Liver (tissue), 9 donors: ENCODE results near the gene MTARC2. TPM values are rescaled to one million over a fixed set of nuclear protein-coding genes. Genes with fewer than 3 reads are reported as not detected.
A peak's percentile ranks its signal among the peaks of the same experiment; 100 is the strongest.

Source experiments
- DNase-seq: peaks from one replicate; pipeline ENCODE4 v3.0.0-alpha.2; 2017; ENCODE audit warnings: low spot score
- H3K27ac ChIP-seq, 2 donors: one replicate each; pipeline ENCODE4 v1.7.0; 2013; ENCODE audit warnings: inconsistent platforms in 2 of 2, low read length in 2 of 2, control low read depth in 1 of 2, low read depth in 1 of 2, mild to moderate bottlenecking in 1 of 2
- H3K27me3 ChIP-seq, 4 donors: one replicate each; pipeline versions ENCODE4 v1.6.1 to v1.7.0; 2013; ENCODE audit warnings: low read length in 3 of 4, inconsistent platforms in 1 of 4, mild to moderate bottlenecking in 1 of 4, moderate library complexity in 1 of 4; ENCODE audit not compliant: control insufficient read depth in 4 of 4, insufficient read depth in 4 of 4
- H3K36me3 ChIP-seq, 4 donors: one replicate each; pipeline versions ENCODE4 v1.6.1 to v1.7.0; 2013; ENCODE audit warnings: low read length in 3 of 4, mild to moderate bottlenecking in 3 of 4, low read depth in 1 of 4, moderate library complexity in 1 of 4; ENCODE audit not compliant: control insufficient read depth in 4 of 4, insufficient read depth in 3 of 4
- H3K4me1 ChIP-seq, 4 donors: one replicate each; pipeline versions ENCODE4 v1.6.1 to v1.7.0; 2013; ENCODE audit warnings: low read length in 3 of 4, mild to moderate bottlenecking in 3 of 4, moderate library complexity in 1 of 4; ENCODE audit not compliant: control insufficient read depth in 4 of 4, insufficient read depth in 4 of 4
- H3K4me3 ChIP-seq, 3 donors: one replicate each; pipeline versions ENCODE4 v1.6.1 to v1.7.0; 2013; ENCODE audit warnings: low read length in 3 of 3, control low read depth in 1 of 3, low read depth in 1 of 3, mild to moderate bottlenecking in 1 of 3
- H3K9ac ChIP-seq, 2 donors: one replicate each; pipeline ENCODE4 v1.7.0; 2013; ENCODE audit warnings: low read length in 2 of 2, mild to moderate bottlenecking in 2 of 2, moderate library complexity in 2 of 2, control low read depth in 1 of 2, low read depth in 1 of 2
- H3K9me3 ChIP-seq, 4 donors: one replicate each; pipeline versions ENCODE4 v1.6.1 to v1.7.0; 2013; ENCODE audit warnings: low read length in 3 of 4; ENCODE audit not compliant: control insufficient read depth in 4 of 4
- ATF3 ChIP-seq: IDR thresholded peaks from 2 replicates; pipeline ENCODE4 v1.6.1; 2016; ENCODE audit warnings: antibody characterized with exemption
- FOXA1 ChIP-seq: IDR thresholded peaks from 2 replicates; pipeline ENCODE4 v1.6.1; 2016; ENCODE audit warnings: antibody characterized with exemption
- GABPA ChIP-seq, 2 donors: IDR thresholded peaks in 1 of 2; conservative IDR thresholded peaks in 1 of 2; 2 replicates each; pipeline ENCODE4 v1.6.1; 2016; ENCODE audit warnings: antibody characterized with exemption in 2 of 2, mild to moderate bottlenecking in 1 of 2, moderate library complexity in 1 of 2
- JUND ChIP-seq, 2 donors: IDR thresholded peaks; 2 replicates each; pipeline ENCODE4 v1.6.1; 2016; ENCODE audit warnings: antibody characterized with exemption in 2 of 2
- NR2F2 ChIP-seq: IDR thresholded peaks from 2 replicates; pipeline ENCODE4 v1.6.1; 2016; ENCODE audit warnings: antibody characterized with exemption
- RAD21 ChIP-seq, 2 donors: IDR thresholded peaks; 2 replicates each; pipeline ENCODE4 v1.6.1; 2016; ENCODE audit warnings: antibody characterized with exemption in 2 of 2, mild to moderate bottlenecking in 2 of 2
- RXRA ChIP-seq, 2 donors: IDR thresholded peaks; 2 replicates each; pipeline ENCODE4 v1.6.1; 2017 to 2018; ENCODE audit warnings: antibody characterized with exemption in 2 of 2, mild to moderate bottlenecking in 1 of 2
- SP1 ChIP-seq: IDR thresholded peaks from 2 replicates; pipeline ENCODE4 v1.6.1; 2018; ENCODE audit warnings: antibody characterized with exemption, mild to moderate bottlenecking
- TAF1 ChIP-seq: conservative IDR thresholded peaks from 2 replicates; pipeline ENCODE4 v1.6.1; 2016; ENCODE audit warnings: antibody characterized with exemption, mild to moderate bottlenecking
- ZBTB33 ChIP-seq: IDR thresholded peaks from 2 replicates; pipeline ENCODE4 v1.6.1; 2016; ENCODE audit warnings: antibody characterized with exemption
- WGBS: extraction: QIAGEN DNeasy Blood & Tissue Kit; methylation state at CpG from one replicate; pipeline ENCODE4 v1.1.7; 2013; 5-methylcytosine and 5-hydroxymethylcytosine counted together
- polyA plus RNA-seq, 2 donors: library from polyadenylated mRNA; stranded (reverse) in 1 of 2; unstranded in 1 of 2; fragments of 200-250 nt in 1 of 2; fragments of >200 nt in 1 of 2; fragmentation: Nextera tagmentation in 1 of 2; extraction: Ambion mirVana in 1 of 2; gene quantifications; one replicate each; pipeline versions ENCODE4 v1.2.1 to v1.2.3, GENCODE V29; 2013 to 2015
- total RNA-seq, 2 donors: library from RNA; depleted of rRNA; stranded (reverse); fragments of >200 nt; gene quantifications; one replicate each; pipeline ENCODE4 v1.2.3, GENCODE V29; 2014
- donor health status: healthy.
- donor health status: healthy.
- donor health status: healthy.
- donor health status: healthy.
- donor health status: healthy.

MTARC2 gene
- total and polyA plus RNA-seq, 4 donors: 24.9 to 96.1 (median 71.4) TPM

GRCh38 chr1:220828950-220829586, 80.9 kb downstream of the MTARC2 start:
- peaks cover 2 to 41% (median 36%) of the 10 kb centered on the region in 4 donors for H3K4me1 ChIP-seq
- TF ChIP-seq RXRA (IDR thresholded peaks at IDR 0.05) (peak in 1 of 2 donors; percentile 41), TAF1 (no peak), ZBTB33 (no peak), SP1 (peak; percentile 16)
- H3K9me3 ChIP-seq: no peaks in the 10 kb centered on the region
- no peak for DNase-seq
- peak overlapping the region in 1 of 3 donors; percentile 3 for H3K4me3 ChIP-seq
- no peaks in the 10 kb centered on the region for H3K36me3 ChIP-seq
- no peaks in the 10 kb centered on the region for H3K27me3 ChIP-seq
- WGBS: 72% methylated on average over 4 of the region's 4 CpGs
- peak overlapping the region; percentile 22 to 73 for H3K27ac ChIP-seq
- H3K9ac ChIP-seq: no peak overlapping the region

- H3K27ac ChIP-seq: no peak overlapping the region
- no peaks in the 10 kb centered on the region for H3K36me3 ChIP-seq
- WGBS: 96% methylated on average over 2 of the region's 2 CpGs
- H3K27me3 ChIP-seq: no peaks in the 10 kb centered on the region
- H3K9ac ChIP-seq: no peak overlapping the region
- peaks cover 2 to 12% (median 9%) of the 10 kb centered on the region in 4 donors for H3K4me1 ChIP-seq
- no peak for TF ChIP-seq TAF1
- no peak for TF ChIP-seq RAD21 (IDR thresholded peaks at IDR 0.05)
- no peak for TF ChIP-seq ZBTB33
- no peak for TF ChIP-seq NR2F2
- TF ChIP-seq ATF3: no peak
- no peak for TF ChIP-seq FOXA1
- no peak for TF ChIP-seq GABPA (IDR thresholded peaks at IDR 0.05 in 1 of 2, conservative IDR thresholded peaks at IDR 0.05 in 1 of 2)
- no peak for TF ChIP-seq JUND (IDR thresholded peaks at IDR 0.05)
- no peak for TF ChIP-seq RXRA (IDR thresholded peaks at IDR 0.05)
- H3K9me3 ChIP-seq: no peaks in the 10 kb centered on the region
- no peak overlapping the region for H3K4me3 ChIP-seq
- DNase-seq: no peak
Measured at GRCh38 chr1:220833436-220833835, 85.3 kb downstream of the MTARC2 start.

Other genes with a start within 250 kb of the MTARC2 start
- under 1 TPM; 0.37 to 0.59 TPM for gene MARK1, start 220.2 kb upstream of the MTARC2 start, total RNA-seq
- under 1 TPM; 0.10 to 0.13 TPM for gene MARK1, start 220.2 kb upstream of the MTARC2 start, polyA plus RNA-seq
- gene C1orf115, start 58.0 kb upstream of the MTARC2 start, total RNA-seq: 10 to 100 TPM; 29.6 to 56.6 TPM
- gene C1orf115, start 58.0 kb upstream of the MTARC2 start, polyA plus RNA-seq: 10 to 100 TPM; 37.3 to 43.7 TPM
- gene MTARC1, start 38.6 kb downstream of the MTARC2 start, total RNA-seq: 10 to 100 TPM; 14.9 to 28.2 TPM
- 10 to 100 TPM in 1 of 2 donors, 1 to 10 TPM in 1; 9.8 to 71.3 TPM for gene MTARC1, start 38.6 kb downstream of the MTARC2 start, polyA plus RNA-seq
- gene HLX, start 131.1 kb downstream of the MTARC2 start, total RNA-seq: 1 to 10 TPM; 3.0 to 6.6 TPM
- 1 to 10 TPM; 5.6 to 8.3 TPM for gene HLX, start 131.1 kb downstream of the MTARC2 start, polyA plus RNA-seq